ENCODE data around the gene RDH13. TPM values are rescaled to one million over a fixed set of nuclear protein-coding genes. Genes with fewer than 3 reads are reported as not detected.
A peak's percentile ranks its signal among the peaks of the same experiment; 100 is the strongest.

The RDH13 gene
- total and polyA plus RNA-seq, 12 donors = 21.4 to 72.0 (median 53.2) TPM

DNA sequence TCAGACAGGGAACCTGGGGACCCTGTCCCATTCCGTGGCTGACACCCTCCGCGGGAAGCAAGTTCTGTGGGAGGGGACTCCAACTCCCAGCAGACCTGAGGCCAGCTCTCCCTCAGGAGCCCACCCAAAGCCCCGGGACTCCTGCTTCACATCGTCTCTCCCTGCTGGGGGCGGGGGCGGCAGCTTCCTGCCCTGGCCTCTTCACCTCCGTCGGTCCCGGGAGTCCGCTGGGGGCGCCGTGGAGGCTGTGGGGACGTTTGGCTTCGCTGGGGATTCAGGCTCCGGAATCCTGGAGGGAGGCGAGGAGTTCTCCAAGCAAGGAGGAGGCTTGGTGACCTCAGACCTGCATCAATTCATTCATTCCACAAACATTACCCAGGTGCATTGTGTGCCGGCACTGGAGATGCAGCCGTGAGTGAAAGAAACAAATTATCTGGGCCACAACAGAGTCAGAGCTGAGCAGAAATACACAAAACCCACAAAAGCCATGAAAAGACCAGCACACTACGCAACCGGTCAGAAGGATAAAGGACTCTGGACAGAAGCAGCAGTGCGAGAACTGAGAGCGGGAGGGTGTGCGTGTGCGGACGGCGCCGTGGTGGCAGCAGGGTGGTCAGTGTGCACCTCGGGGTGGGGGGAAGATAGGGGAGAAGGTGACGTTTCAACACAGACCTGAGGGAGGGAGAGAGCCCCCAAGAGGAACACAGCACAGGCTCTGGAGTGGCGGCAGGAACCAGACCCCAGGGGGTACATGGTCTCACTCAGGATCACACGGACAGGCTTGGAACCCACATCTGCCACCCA, 31.7 kb upstream of the RDH13 start:
- TF ChIP-seq, protein P1, sequence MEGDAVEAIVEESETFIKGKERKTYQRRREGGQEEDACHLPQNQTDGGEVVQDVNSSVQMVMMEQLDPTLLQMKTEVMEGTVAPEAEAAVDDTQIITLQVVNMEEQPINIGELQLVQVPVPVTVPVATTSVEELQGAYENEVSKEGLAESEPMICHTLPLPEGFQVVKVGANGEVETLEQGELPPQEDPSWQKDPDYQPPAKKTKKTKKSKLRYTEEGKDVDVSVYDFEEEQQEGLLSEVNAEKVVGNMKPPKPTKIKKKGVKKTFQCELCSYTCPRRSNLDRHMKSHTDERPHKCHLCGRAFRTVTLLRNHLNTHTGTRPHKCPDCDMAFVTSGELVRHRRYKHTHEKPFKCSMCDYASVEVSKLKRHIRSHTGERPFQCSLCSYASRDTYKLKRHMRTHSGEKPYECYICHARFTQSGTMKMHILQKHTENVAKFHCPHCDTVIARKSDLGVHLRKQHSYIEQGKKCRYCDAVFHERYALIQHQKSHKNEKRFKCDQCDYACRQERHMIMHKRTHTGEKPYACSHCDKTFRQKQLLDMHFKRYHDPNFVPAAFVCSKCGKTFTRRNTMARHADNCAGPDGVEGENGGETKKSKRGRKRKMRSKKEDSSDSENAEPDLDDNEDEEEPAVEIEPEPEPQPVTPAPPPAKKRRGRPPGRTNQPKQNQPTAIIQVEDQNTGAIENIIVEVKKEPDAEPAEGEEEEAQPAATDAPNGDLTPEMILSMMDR (IDR thresholded peaks at IDR 0.05) = no peak
- Histone ChIP-seq H3K4me1 (peaks cover 5 to 24% (median 16%) of the 10 kb centered on the region in 9 donors), H3K9me3 (no peaks in the 10 kb centered on the region), H3K36me3 (peaks cover 0 to 79% (median 52%) of the 10 kb centered on the region in 9 donors), H3K4me3 (no peak overlapping the region), H3K27ac (peak overlapping the region in 2 of 10 donors; percentile 4 to 11), H3K27me3 (no peaks in the 10 kb centered on the region)
- DNase-seq (no peak), ATAC-seq (no peak)
- WGBS, 2 donors = 80 to 81% methylated on average over 32 of the region's 32 CpGs
- intact Hi-C loops (cut with DNase I) = no loop called here

DNA sequence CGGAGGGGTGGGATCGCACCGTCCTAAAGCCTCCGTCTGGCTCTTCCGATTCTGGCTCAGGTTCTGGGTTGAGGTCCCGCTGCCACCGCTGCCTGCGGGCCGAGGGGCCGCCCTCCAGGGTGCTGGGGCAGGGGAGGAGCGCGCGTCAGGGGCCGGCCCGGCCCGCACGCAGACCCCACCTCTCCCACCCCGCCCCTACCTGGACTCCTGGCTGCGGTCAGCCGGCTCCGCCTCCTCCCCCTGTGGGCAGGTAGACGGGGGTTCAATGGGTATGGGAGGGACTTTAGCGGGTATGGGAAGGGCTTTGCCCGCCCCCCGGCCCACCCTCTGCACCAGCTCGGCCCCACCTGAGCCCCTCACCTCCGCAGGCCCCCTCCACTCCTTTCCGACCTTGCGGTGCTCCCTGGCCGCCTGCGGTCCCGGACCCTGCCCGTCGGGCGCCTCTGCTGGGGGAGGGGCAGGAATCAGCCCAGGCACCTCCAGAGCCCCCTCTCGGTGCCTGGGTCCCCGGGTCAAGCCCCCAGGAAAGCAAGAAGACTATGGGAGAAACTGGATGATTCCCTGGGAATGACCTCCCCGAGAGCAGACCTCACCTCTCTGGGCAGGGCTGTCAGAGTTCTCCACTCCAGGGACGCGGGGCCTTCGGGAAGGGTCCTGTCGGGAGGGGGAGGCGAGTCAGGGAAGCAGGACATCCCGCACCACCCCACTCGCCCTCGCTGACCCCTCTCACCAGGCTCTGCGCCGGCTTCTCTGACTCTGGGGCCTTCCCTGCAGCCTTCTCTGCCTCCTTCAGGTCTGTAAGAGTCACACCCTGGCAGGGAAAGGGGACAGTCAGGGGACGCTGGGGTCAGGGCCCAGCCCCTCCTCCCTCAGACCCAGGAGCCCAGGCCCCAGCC, 29.7 kb upstream of the RDH13 start:
- peak overlapping the region in 2 of 10 donors; percentile 10 to 35 for H3K27ac ChIP-seq
- WGBS, 2 donors = 87 to 88% methylated on average over 42 to 49 of the region's 49 CpGs
- ATAC-seq (peak in 1 of 8 donors; percentile 7), DNase-seq (no peak)
- no peaks in the 10 kb centered on the region for H3K9me3 ChIP-seq
- intact Hi-C loops (cut with DNase I) = no loop called here
- H3K36me3 ChIP-seq = peaks cover 0 to 61% (median 40%) of the 10 kb centered on the region in 9 donors
- TF ChIP-seq, protein P1 (IDR thresholded peaks at IDR 0.05) = no peak
- peaks cover 6 to 23% (median 13%) of the 10 kb centered on the region in 9 donors for H3K4me1 ChIP-seq
- H3K4me3 ChIP-seq = no peak overlapping the region
- H3K27me3 ChIP-seq = peaks cover 0 to 8% (median 0%) of the 10 kb centered on the region in 7 donors

DNA sequence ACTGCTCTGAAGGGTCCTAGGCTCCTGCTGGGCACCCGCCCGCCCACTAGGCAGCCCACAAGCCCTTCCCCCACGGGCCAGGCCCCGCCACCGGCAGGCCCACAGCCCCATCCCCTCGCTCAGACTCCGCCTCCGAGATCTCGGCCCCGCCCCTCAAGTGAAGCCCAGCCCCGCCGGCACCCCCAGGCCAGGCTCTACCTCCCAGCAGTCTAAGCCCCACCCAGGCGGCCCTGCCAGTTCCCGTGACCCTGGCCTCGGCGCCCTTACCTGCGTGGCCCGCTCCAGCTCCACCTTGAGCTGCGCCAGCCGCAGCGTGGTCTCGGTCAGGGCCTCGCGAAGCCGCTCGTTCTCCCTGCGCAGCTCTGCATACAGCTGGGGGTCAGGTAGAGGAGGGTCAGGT, 29.0 kb upstream of the RDH13 start:
- peak overlapping the region in 1 of 10 donors; percentile 62 for H3K27ac ChIP-seq
- peaks cover 0 to 59% (median 40%) of the 10 kb centered on the region in 9 donors for H3K36me3 ChIP-seq
- H3K27me3 ChIP-seq = peaks cover 0 to 16% (median 0%) of the 10 kb centered on the region in 7 donors
- peak in 1 of 8 donors; percentile 5 for ATAC-seq
- intact Hi-C loops (cut with DNase I) = no loop called here
- 77 to 84% methylated on average over 23 to 27 of the region's 27 CpGs for WGBS, 2 donors
- no peak for DNase-seq
- TF ChIP-seq, protein P1 (IDR thresholded peaks at IDR 0.05) = no peak
- no peak overlapping the region for H3K4me3 ChIP-seq
- H3K9me3 ChIP-seq = no peaks in the 10 kb centered on the region
- H3K4me1 ChIP-seq = peaks cover 8 to 30% (median 20%) of the 10 kb centered on the region in 9 donors
